Astrocyte of the spinal cord (primary cell): Measurements from ENCODE around the gene CUBN.

Experiments
- DNase-seq: peaks from one replicate; pipeline ENCODE4 v3.0.0; 2011; ENCODE audit warnings: low read depth, low spot score
- H3K4me3 ChIP-seq: 2 replicates; pipeline ENCODE4 v1.5.1; 2011; ENCODE audit warnings: low read depth, mild to moderate bottlenecking, low read length, moderate library complexity
- in situ Hi-C: cut with HindIII; loops from 2 replicates; pipeline ENCODE4 v1.10.0; 2017; ENCODE audit warnings: low sequenced_read_pairs
- TF ChIP-seq, protein P1 (sequence below): IDR thresholded peaks from 2 replicates; pipeline ENCODE4 v1.5.1; 2012; ENCODE audit warnings: low read depth, mild to moderate bottlenecking, low read length, inconsistent platforms

Gene CUBN

DNA sequence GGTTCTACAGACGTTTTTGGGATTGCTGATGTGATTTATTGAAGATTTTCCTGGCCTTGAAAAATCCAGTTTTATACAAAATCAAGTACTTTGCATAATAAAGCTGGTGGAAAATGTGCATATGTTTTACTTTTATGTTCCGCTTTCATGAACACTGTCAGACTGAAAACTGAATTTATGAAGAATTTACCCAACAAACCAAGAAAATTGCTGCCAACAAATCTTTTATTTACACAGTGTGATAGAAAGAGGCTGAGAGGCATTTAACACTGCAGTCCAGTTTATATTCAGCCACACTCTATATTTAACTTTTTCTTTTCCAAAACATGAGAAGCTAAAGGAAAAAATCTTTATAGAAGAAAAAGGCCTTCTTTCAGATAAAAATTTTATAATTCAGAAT, 277.0 kb downstream of the CUBN start:
- in situ Hi-C loops, result loop anchor here (25.0 kb wide), 1 partner anchor 385 kb away; the partner anchor contains the start of gene VIM
- TF ChIP-seq, protein P1, sequence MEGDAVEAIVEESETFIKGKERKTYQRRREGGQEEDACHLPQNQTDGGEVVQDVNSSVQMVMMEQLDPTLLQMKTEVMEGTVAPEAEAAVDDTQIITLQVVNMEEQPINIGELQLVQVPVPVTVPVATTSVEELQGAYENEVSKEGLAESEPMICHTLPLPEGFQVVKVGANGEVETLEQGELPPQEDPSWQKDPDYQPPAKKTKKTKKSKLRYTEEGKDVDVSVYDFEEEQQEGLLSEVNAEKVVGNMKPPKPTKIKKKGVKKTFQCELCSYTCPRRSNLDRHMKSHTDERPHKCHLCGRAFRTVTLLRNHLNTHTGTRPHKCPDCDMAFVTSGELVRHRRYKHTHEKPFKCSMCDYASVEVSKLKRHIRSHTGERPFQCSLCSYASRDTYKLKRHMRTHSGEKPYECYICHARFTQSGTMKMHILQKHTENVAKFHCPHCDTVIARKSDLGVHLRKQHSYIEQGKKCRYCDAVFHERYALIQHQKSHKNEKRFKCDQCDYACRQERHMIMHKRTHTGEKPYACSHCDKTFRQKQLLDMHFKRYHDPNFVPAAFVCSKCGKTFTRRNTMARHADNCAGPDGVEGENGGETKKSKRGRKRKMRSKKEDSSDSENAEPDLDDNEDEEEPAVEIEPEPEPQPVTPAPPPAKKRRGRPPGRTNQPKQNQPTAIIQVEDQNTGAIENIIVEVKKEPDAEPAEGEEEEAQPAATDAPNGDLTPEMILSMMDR, result no peak
- DNase-seq, result no peak
- no peak overlapping the region for H3K4me3 ChIP-seq

DNA sequence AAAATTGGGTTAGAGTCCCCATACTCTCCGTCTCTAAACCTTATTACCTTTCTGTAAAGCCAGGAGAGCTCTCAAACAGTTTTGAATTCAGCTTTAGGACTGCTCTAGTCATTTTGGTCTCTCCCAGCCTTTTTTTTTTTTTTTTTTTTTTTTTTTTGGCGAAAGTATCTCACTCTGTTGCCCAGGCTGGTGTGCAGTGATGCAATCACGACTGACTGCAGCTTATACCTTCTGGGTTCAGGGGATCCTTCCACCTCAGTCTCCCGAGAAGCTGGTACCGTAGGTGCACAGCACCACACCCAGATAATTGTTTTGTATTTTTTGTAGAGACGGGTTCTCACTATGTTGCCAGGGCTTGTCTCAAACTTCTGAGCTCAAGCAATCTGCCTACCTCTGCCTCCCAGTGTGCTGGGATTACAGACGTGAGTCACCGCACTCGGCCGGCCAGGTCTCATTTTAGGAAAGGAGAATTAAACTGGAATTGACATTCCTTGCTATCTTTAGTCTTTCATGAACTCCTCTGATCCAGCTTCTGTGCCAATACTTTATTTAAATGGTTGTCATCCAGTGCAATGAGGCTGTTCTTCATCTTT, 281.0 kb downstream of the CUBN start:
- in situ Hi-C loops, result no loop called here
- TF ChIP-seq, protein P1, result no peak
- DNase-seq, result no peak

DNA sequence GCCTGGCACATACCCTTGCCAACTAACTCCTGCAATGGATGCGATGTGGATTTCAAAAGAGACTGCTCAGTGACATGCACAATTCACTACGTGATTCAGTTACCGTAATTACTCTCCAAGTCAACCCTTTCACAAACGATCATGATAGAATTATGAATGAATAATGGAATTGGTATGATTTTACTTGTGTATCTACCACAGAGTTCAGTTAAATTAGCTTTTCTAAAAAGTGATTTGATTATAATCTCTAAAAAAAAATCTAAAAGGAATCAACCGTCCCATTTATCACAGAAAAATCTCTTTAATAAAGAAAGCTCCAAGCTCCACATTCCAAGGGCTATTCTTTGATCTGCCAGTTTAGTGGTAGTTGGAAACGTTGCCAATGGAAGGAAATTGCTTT, 282.0 kb downstream of the CUBN start:
- H3K4me3 ChIP-seq, result no peak overlapping the region
- TF ChIP-seq, protein P1, result no peak
- peak; percentile 22 for DNase-seq
- in situ Hi-C loops, result no loop called here

More for the DNA sequence above, 281.0 kb downstream of the CUBN start:
- H3K4me3 ChIP-seq, result no peak overlapping the region

DNA sequence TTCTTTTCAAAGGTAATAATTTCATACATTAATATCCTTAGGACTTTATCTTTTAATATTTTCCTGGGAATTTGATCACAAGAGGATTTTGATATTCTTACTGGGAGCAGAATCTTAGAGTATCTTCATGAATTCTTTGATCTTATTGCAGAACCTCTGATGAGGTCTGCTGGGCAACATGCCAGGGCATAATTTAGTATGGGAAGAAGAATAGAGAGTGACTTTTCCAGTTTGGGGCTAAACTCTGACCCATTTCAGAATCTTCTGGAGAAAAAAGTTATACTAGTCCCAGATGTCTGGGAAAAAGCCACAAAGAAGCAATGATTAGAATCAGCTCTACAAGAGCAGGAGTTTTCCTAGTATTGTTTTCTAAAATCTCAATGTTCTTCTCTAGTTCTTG, 284.4 kb downstream of the CUBN start:
- no peak for DNase-seq
- in situ Hi-C loops, result no loop called here
- no peak overlapping the region for H3K4me3 ChIP-seq
- TF ChIP-seq, protein P1, result no peak

DNA sequence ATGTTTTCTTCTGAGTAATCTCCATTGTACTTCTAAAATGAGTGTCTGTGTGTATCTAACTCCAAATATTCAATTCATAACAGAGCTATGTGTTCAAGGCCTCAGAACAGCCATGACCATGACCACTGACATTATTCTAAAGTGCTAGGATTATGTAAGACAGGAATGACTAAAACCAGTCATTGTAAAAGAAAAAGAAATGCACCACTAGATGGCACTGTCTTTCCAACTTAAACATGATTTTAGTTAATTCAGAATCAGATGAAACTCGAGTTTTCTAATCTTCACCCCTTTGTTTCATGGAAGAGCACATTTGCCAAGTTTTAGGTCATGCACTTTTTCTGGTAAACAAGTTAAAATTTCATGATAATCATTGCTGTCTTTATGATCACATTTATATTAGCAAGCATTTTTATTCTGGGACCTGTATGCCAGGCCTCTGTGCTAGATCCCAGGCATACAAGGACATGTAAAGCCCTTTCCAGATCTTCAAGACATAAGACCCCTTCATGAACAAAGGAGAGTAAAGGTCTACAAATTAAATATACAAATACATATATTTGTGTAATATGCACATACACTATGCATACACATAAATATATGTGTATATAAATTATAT, 286.2 kb downstream of the CUBN start:
- in situ Hi-C loops, result no loop called here
- TF ChIP-seq, protein P1, result peak; percentile 34
- no peak overlapping the region for H3K4me3 ChIP-seq
- peak; percentile 83 for DNase-seq

DNA sequence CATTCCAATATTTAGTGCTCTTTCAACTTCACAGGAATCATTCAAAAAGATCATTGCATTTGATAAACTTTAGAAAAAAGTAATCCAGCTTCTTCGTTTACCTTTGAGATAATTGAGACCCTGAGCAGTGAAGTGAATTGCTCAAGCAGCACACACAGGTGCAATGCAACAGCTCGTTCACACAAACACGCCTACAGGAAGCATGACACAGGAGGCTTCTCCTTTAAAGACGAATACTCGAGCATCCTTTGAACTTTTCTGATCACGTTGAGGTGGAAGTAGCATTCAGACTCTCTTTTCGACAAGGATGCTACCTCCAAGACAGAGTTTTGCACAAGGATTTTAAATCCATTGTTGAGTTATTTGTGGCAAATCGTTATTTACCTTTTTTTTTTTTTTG, 294.4 kb downstream of the CUBN start:
- DNase-seq, result no peak
- TF ChIP-seq, protein P1, result no peak
- in situ Hi-C loops, result no loop called here
- no peak overlapping the region for H3K4me3 ChIP-seq
